Fibroblast of skin of left biceps (primary cell): Measurements from ENCODE around the gene B3GNT7.
"Not testable (repeated sequence)": the region's sequence is repeated elsewhere in the genome, so short reads cannot be mapped to it uniquely, and the experiment has no call there.

ENCODE experiments used
- DNase-seq, 2 experiments: peaks; one replicate each; pipeline ENCODE4 v3.0.0-alpha.2; 2013; ENCODE audit warnings: low read depth in 2 of 2

B3GNT7 gene

DNA sequence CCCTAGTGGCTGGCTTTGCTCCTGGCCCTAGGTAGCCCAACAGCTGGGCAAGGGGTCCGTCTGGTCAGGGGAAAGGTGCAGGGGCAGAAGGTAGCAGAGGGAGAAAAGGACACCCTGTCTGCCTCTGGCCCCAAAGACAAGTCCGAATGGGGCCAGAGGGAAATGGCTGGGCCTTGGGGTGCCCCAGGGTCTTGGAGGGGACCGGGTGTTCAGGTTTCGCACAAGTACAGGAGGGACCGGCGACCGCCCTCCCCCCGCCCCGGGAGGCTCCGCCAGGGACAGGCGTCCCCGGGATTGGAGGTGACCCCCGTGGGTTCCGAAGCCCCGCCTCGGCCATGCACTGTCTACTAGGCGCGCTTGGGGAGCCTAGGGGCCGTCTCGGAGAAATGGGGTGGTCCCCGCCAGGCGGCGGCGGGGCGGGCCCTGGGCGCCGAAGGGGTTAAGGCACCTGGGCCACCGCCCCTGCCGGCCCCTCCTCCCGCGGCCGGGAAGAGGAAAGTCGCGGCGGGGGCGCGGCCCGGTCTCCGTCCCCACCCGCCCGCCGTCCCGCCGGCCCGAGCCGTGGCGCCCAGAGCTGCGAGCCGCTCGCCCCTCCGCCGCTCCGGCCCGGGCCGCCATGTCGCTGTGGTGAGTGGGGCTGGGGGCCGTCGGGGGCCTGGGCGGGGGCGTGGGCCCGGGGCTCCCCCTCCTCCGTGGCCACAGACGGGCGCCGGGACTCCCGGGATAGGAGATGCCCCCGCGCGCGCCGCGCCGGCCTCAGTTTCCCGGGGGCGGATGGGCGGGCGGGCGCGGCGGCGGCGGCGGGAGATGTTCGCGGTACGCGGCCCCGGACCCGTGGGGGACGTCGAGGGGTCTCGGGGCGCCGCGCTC, at the start of gene B3GNT7:
Gene B3GNT7 (plus strand): TSS at position 523 of the 870 bp plus-strand sequence. CDS start 94 bp downstream, at position 617.
- DNase-seq, result no peak

GRCh38 chr2:231347081-231347480, 48.4 kb upstream of the B3GNT7 start:
- no peak for DNase-seq

DNA sequence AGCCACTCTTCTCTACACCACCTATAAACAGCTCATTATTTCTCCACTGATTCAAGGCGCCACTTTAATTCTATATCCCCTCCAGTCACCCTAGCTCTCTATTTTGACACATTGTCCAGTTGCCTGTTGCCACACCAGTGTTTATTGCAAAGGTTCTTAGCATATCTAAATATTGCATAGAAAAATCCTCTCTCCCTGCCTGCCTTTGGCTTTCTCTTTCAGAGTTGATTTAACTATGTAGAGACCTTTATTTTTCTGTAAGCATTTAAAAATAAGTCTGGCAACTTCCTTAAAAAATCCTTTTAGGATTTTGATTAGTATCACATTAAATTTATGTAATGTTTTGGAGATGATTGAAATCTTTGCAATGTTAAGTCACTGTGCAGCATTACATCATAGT, 47.9 kb upstream of the B3GNT7 start:
- no peak for DNase-seq

DNA sequence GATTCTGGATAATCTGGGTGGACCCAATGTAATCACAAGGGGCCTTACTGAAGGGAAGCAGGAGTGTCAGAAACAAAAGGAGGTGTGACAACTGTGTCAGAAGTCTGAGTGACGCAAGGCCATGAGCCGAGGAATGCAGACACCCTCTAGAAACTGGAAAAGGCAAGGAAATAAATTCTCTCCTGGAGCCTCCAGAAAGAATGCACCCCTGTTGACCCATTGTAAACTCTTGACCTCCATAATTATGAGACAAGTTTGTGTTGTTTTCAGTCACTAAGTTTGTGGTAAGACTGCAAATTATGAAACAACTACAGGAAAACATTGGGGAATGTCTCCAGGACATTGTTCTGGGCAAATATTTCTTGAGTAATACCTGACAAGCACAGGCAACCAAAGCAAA, 47.3 kb upstream of the B3GNT7 start:
- DNase-seq, result no peak

DNA sequence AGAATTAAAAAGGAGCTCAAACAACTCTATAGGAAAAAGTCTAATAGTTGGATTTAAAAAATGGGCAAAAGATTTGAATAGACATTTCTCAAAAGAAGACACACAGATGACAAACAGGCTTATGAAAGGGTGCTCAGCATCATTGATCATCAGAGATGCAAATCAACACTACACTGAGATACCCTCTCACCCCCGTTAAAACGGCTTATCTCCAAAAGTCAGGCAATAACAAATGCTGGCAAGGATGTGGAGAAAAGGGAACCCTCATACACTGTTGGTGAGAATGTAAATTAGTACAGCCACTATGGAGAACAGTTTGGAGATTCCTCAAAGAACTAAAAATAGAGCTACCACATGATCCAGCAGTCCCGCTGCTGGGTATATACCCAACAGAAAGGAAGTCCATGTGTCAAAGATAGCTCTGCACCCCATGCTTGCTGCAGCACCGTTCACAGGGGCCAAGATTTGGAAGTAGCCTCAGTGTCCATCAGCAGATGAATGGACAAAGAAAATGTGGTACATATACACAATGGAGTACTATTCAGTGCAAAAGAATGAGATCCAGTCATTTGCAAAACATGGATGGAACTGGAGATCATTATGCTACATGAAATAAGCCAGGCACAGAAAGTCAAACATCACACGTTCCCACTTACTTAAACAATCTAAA, 46.7 kb upstream of the B3GNT7 start:
- no peak for DNase-seq

- DNase-seq, result not testable (repeated sequence)
Observed at GRCh38 chr2:231349374-231349735, 46.2 kb upstream of the B3GNT7 start.

GRCh38 chr2:231351648-231352047, 43.9 kb upstream of the B3GNT7 start:
- DNase-seq, result no peak

- no peak for DNase-seq
Observed at GRCh38 chr2:231353469-231353868, 42.0 kb upstream of the B3GNT7 start.

DNA sequence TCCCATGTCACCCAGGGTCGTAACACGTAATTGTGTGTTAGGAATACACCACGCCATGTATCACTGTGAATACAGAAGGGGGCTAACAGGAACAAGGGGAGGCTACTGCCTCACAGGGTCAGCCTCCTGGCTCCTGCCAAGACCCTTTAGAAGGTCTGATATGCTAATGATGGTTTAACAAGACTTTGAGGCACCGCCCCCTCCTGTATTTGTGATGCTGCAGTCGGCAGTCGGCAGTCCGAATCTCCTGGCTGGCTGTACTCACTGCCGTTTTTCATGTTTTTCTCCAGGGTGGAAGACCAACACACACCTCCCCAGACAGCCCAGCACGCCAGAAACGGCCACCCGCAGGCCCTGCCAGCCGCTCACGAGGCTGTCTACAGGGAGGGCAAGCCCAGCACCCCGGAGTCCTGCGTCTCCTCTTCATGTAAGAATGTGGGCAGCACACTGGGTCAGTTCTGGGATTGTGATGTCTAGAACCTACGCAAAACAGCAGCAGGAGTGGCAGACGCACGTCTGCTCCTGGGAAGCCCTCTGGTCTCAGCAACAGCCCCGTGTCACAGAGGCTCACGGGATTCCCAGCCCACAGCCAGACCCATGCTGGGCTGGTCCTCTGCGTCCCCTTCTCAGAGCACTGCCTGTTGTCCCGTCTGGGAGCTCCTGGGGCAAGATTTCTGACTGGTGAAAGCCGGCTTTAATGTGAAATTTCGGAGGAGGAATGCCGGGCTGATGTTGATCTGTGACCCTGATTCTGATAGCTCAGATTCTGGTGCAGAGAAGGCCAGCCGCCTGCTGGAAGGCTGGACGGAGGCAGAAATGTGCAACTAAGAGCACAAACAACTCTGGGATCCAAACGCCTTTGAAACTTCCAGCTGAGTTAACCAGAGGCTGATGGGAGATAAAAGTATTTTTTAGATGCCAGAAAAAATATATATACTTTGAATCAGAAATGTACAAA, 39.7 kb upstream of the B3GNT7 start:
- DNase-seq, result no peak

DNA sequence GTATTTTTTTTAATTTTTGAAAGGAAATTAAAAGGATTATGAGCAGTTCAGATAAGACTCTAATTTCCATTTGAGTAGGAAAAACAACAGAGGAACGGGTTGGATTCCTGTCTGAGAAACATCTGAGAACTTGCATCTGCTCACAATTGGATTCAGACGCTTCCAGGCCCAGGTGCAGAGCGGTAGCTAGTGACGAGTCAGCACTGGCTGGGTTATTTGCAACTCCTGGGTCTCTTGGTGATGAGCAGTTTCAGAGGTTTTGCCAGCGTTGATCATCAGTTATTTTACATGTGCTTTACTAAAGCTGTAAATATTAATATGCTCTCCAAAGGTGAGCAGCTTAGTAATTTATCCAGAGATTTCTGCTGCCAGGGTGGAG, 39.1 kb upstream of the B3GNT7 start:
- DNase-seq, result no peak

DNA sequence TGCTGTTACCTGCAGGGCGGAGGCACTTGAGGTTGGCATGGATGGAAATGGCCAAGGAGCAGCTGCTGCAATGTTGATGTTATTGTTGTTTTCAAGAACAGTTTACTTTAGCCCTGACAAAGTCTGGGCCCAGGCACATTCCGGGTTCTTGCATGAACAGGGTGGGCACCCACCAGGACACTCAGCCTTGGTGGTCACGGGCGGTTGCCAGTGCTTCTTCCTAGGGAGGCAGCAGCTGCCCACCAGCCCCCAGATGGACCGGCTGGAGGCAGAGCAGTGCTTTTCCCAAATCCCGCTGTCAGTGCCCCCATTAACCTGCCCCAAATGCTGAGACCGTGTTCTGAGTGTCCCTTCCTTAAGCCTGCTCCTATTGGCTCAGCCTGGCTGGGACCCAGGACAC, 38.5 kb upstream of the B3GNT7 start:
- no peak for DNase-seq

GRCh38 chr2:231357931-231358330, 37.6 kb upstream of the B3GNT7 start:
- no peak for DNase-seq

DNA sequence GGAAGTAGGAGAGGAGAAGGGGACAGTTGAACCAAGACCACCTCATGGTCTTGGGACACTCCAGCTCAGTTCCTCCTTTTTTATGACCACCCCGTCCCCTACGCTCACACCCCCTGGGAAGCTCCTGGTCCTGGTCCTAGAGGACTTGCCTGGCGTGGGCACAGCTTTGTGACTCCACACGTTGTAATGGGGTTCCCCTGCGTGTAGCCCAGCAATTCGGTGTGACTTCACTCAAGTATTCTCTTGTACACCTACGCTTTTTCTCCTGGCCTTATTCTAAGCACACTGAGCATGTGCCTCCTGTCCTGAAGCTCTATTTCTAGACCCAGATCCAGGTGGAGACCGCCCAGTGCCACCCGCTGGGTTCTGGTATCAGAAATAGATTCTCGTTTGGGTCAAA, 36.1 kb upstream of the B3GNT7 start:
- no peak for DNase-seq

DNA sequence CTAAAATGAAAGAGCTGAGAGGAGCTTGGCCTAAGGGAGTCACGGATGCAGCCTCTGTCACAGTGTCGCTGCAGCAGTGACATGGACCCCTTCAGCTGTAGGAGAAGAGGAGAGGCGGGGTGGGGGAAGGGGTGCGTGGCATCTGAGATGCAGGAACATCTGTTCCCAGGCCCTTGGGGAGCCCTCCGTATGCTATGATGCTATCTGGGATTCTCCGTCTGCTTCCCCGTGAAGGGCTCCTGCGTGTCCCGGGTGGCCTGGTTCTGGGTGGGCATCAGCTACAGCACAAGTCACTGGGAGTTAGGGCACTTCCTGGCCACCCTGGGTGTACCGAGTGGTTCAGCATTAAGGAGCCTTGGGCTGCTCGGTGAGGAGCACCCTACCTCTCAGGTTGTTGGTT, 35.6 kb upstream of the B3GNT7 start:
- no peak for DNase-seq

DNA sequence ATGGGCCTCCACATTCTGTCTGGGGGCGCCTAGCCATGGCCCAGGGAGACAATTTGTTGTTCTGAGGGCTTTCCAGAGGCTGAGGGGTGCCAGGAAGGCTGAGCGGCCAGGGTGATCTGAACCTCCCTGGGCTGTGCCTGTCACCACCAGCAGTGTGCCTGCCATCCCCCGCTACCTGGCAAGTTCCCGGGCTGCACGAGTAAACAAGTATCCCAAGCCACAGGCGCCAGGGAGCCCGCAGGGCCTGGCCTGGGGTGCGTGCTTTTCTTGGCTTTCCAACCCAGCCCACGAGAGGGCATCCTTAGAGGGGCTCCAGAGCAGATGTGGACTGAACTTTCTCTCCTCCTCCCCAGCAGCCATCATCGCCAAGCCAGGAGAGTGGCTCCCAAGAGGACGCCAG, 35.1 kb upstream of the B3GNT7 start:
- DNase-seq, result no peak

DNA sequence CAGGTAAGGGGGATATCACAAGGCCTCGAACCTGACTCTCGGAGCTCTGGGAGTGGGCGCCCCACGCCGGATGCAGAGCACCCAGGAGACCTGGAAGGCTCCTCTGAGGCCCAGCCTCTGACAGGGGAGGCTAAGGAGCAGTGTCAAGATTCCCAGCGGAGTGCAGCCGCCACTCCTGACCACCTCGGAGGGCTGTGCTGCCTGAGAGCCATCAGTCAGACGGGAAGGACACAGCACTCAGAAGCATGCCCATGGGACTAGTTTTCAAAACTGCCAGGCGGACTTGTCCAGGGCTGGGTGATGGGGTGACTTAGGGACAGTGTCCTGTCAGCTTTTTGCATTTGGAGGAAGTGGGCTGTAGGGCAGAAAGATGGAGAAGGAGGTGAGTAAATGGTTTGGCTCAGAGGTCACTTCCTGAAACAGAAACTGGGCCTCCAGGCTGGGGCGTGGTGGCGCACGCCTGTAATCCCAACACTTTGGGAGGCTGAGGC, 34.6 kb upstream of the B3GNT7 start:
- no peak for DNase-seq

GRCh38 chr2:231361701-231362554, 33.6 kb upstream of the B3GNT7 start:
- DNase-seq, result no peak

DNA sequence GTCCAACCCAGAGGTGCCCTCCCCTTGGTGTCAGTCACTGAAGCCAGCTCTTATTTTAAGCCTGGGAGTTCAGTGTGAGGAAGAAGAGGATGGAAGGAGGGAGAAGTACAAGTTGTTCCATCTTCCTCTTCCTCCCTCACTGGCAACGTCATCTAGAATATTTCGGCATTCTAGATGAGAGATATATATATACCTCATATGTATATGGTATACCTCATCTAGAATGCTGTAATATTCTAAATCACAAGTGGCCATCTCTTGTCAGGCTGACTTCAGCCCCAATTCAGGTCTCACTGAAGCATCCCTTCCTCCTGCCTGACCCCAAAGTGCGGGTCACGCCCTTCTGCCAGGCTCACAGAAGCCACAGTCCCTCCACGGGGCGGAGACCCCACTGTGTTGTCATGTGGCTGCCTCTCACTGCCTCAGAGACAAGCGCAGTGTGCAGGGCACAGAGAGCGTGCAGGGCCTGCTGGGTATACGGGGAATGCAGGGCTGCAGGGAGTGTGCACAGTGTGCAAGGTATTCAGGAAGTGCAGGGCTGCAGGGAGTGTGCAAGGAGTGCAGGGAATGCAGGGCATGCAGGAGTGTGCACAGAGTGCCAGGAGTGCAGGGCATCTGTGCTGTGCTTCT, 32.8 kb upstream of the B3GNT7 start:
- no peak for DNase-seq

GRCh38 chr2:231364061-231364460, 31.4 kb upstream of the B3GNT7 start:
- DNase-seq, result no peak

- DNase-seq, result peak; percentile 19 to 38
Observed at GRCh38 chr2:231364961-231365810, 30.3 kb upstream of the B3GNT7 start.
